SK-N-SH treated with all-trans-retinoic acid at 6 μM for 48 hours (cell line): Measurements from ENCODE around the gene INPP5E.

Source experiments
- ATAC-seq: fragments of 200-7000 bp; cut with Tn5 transposase; 3 replicates; pipeline ENCODE4 v1.9.1; 2020; ENCODE audit warnings: mild to moderate bottlenecking, moderate library complexity
- ARNTL ChIP-seq: fragments of 450-650 bp; formaldehyde crosslinking; IDR thresholded peaks from 2 replicates; pipeline ENCODE4 v1.5.0; 2020; ENCODE audit warnings: low read depth, mild to moderate bottlenecking, moderate library complexity, borderline replicate concordance
- CSDC2 ChIP-seq: fragments of 250-450 bp; sonication (Bioruptor Pico); IDR thresholded peaks from 2 replicates; pipeline ENCODE4 v1.5.0; 2020; ENCODE audit warnings: mild to moderate bottlenecking, moderate library complexity
- GLIS3 ChIP-seq: fragments of 250-450 bp; sonication (Bioruptor Pico); IDR thresholded peaks from 2 replicates; pipeline ENCODE4 v1.5.0; 2020; ENCODE audit warnings: mild to moderate bottlenecking, moderate library complexity
- ISL1 ChIP-seq: fragments of 250-450 bp; sonication (Bioruptor Pico); IDR thresholded peaks from 2 replicates; pipeline ENCODE4 v2.1.2; 2022; ENCODE audit warnings: mild to moderate bottlenecking, moderate library complexity
- OSR1 ChIP-seq: fragments of 250-450 bp; sonication (Bioruptor Pico); IDR thresholded peaks from 2 replicates; pipeline ENCODE4 v1.8.0; 2022; ENCODE audit warnings: moderate library complexity, mild to moderate bottlenecking, inconsistent platforms
- PPARA ChIP-seq: fragments of 250-450 bp; sonication (Bioruptor Pico); IDR thresholded peaks from 2 replicates; pipeline ENCODE4 v1.5.0; 2020; ENCODE audit warnings: mild to moderate bottlenecking, borderline replicate concordance
- SNAI2 ChIP-seq: fragments of 250-450 bp; sonication (Bioruptor Pico); IDR thresholded peaks from 2 replicates; pipeline ENCODE4 v1.5.0; 2020; ENCODE audit warnings: mild to moderate bottlenecking, moderate library complexity
- TCF4 ChIP-seq: fragments of 250-450 bp; sonication (Bioruptor Pico); IDR thresholded peaks from 2 replicates; pipeline ENCODE4 v1.8.0; 2021; ENCODE audit warnings: mild to moderate bottlenecking, moderate library complexity, borderline replicate concordance
- TOX ChIP-seq: fragments of 250-450 bp; sonication (Bioruptor Pico); IDR thresholded peaks from 2 replicates; pipeline ENCODE4 v1.8.0; 2021; ENCODE audit warnings: mild to moderate bottlenecking, moderate library complexity, borderline replicate concordance
- ZFP3 ChIP-seq: fragments of 250-450 bp; sonication (Bioruptor Pico); IDR thresholded peaks from 2 replicates; pipeline ENCODE4 v1.5.0; 2020; ENCODE audit warnings: mild to moderate bottlenecking, moderate library complexity
- ZNF8 ChIP-seq: fragments of 450-650 bp; formaldehyde crosslinking; IDR thresholded peaks from 2 replicates; pipeline ENCODE4 v1.5.0; 2020; ENCODE audit warnings: mild to moderate bottlenecking, moderate library complexity
- TF ChIP-seq, protein P1 (sequence below): fragments of 250-450 bp; sonication (Bioruptor Pico); IDR thresholded peaks from 2 replicates; pipeline ENCODE4 v1.5.0; 2020; ENCODE audit warnings: mild to moderate bottlenecking, moderate library complexity
- TF ChIP-seq, protein P2 (sequence below): fragments of 250-450 bp; sonication (Bioruptor Pico); IDR thresholded peaks from 2 replicates; pipeline ENCODE4 v1.5.1; 2021; ENCODE audit warnings: mild to moderate bottlenecking, moderate library complexity
- TF ChIP-seq, protein P3 (sequence below): fragments of 250-450 bp; sonication (Bioruptor Pico); IDR thresholded peaks from 2 replicates; pipeline ENCODE4 v1.5.1; 2020; ENCODE audit warnings: low read depth, mild to moderate bottlenecking, moderate library complexity
- TF ChIP-seq, protein P4 (sequence below): fragments of 250-450 bp; sonication (Bioruptor Pico); IDR thresholded peaks from 2 replicates; pipeline ENCODE4 v1.8.0; 2020; ENCODE audit warnings: mild to moderate bottlenecking, moderate library complexity, borderline replicate concordance

Gene INPP5E

DNA sequence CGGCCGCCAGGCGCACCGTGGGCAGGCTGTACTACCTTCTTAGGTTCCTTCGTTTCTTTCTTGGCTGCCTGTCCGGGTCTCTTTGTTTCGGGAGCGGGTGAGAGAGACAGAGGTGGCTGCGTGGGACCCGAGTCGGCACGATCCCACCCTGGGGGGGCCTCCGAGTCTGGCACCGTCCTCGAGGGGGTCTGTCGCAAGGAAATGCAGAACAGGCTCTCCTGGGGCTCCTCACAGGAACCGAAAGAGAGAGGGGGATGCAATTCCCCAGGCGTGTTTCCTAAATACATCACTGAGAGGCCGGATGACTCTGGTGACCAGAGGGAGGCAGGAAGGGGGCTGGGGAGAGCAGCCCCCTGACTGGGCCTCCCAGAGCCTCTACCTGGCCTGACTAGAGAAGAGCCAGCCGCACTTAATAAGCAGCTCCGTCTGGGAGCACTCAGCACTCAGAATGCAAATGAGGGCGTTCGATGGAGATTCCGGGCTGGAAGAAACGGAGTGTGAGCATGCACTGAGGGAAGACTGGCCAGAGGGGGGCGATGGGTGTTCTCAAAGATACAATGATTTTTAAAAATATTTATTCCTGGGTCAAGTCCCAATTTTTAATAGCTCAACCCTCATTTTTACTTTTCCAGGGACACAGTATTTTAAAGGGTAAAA, 11.7 kb upstream of the INPP5E start:
- TF ChIP-seq, protein P1, sequence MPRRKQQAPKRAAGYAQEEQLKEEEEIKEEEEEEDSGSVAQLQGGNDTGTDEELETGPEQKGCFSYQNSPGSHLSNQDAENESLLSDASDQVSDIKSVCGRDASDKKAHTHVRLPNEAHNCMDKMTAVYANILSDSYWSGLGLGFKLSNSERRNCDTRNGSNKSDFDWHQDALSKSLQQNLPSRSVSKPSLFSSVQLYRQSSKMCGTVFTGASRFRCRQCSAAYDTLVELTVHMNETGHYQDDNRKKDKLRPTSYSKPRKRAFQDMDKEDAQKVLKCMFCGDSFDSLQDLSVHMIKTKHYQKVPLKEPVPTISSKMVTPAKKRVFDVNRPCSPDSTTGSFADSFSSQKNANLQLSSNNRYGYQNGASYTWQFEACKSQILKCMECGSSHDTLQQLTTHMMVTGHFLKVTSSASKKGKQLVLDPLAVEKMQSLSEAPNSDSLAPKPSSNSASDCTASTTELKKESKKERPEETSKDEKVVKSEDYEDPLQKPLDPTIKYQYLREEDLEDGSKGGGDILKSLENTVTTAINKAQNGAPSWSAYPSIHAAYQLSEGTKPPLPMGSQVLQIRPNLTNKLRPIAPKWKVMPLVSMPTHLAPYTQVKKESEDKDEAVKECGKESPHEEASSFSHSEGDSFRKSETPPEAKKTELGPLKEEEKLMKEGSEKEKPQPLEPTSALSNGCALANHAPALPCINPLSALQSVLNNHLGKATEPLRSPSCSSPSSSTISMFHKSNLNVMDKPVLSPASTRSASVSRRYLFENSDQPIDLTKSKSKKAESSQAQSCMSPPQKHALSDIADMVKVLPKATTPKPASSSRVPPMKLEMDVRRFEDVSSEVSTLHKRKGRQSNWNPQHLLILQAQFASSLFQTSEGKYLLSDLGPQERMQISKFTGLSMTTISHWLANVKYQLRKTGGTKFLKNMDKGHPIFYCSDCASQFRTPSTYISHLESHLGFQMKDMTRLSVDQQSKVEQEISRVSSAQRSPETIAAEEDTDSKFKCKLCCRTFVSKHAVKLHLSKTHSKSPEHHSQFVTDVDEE (CRISPR knock-in tag): no peak
- ATAC-seq: no peak

DNA sequence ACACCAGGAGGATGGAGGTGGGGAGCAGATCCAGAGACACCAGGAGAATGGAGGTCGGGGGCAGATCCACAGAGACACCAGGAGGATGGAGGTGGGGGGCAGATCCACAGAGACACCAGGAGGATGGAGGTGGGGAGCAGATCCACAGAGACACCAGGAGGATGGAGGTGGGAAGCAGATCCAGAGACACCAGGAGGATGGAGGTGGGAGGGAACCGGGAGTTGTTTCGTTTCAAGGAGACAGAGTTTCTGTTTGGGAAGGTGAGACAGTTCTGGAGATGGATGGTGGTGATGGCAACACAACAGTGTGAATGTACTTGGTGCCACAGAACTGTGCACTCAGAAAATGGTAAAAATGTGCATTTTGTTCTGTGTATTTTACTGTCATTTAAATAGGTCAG, 9.0 kb upstream of the INPP5E start:
- TF ChIP-seq OSR1 (CRISPR knock-in tag) (no peak), PPARA (CRISPR knock-in tag) (no peak)

DNA sequence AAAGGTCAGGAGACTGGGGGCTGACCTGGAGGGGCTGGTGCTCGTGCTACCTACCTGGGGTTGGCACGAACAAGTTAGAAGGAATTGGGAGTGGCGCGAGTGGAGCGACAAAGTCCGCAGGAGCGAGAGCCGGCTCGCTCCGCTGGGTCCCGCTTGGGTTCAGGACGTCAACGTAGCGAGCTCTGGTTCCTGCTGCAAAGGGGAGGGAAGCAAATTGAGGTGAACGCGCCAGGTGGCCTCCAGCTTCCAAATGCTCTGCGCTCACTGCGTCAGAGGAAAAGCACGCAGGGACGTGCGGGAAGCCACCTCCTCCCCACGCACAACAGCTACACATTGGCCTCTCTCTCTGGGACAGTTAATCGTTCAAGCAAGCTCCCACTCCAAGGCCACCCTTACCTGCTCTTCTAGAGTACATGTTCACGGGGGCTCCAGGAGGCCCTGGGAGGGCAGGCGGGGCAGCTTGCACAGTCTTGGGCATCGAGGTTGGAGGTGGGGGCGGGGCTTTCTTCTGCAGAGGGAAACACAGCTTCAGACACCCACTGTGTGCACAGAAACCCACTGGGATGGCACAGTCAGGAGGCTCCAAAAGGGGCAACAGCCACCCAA, 7.6 kb upstream of the INPP5E start:
- TF ChIP-seq ZNF8 (CRISPR knock-in tag): no peak
- TF ChIP-seq CSDC2 (CRISPR knock-in tag): no peak
- no peak for ATAC-seq

More for the DNA sequence above, 9.0 kb upstream of the INPP5E start:
- ATAC-seq: no peak

DNA sequence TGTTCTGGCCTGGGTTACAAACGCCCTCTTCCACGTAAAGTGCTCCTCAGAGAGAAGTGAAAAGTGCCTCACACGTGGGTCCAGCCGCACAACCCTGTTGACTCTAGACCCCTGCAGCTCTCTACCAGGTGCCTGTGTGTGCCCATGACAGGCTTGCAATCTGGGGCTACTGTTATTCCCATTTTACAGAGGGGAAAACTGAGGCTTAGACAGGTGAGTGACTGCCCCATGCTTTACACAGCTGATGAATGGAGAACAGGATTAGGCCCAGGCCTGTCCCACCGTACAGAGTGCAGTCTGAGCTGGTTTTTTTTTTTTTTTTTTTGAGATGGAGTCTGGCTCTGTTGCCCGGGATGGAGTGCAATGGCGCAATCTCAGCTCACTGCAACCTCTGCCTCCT, 6.2 kb upstream of the INPP5E start:
- ATAC-seq: no peak
- no peak for TF ChIP-seq ARNTL (CRISPR knock-in tag)

DNA sequence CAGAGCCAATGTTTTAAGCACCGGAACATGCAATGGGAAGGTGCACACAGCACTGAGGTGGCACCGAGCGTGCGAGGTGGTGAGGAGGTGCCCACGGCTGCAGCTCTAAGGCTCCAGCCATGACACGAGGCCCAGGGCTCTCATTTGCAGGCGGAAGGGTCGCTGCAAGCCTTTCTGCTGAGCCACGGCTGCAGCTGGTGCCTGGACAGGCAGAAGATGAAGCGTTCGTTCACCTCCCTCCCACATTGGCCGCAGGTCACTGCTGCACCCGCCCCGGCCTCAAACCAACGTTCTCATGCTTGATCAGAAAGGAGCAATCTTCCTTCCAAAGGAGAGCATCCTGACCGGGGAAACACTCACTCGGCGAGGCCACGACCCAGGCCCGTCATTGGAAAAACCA, 4.5 kb upstream of the INPP5E start:
- ATAC-seq: no peak
- TF ChIP-seq, protein P2, sequence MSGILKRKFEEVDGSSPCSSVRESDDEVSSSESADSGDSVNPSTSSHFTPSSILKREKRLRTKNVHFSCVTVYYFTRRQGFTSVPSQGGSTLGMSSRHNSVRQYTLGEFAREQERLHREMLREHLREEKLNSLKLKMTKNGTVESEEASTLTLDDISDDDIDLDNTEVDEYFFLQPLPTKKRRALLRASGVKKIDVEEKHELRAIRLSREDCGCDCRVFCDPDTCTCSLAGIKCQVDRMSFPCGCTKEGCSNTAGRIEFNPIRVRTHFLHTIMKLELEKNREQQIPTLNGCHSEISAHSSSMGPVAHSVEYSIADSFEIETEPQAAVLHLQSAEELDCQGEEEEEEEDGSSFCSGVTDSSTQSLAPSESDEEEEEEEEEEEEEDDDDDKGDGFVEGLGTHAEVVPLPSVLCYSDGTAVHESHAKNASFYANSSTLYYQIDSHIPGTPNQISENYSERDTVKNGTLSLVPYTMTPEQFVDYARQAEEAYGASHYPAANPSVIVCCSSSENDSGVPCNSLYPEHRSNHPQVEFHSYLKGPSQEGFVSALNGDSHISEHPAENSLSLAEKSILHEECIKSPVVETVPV (CRISPR knock-in tag): no peak
- TF ChIP-seq ZFP3 (no peak), SNAI2 (CRISPR knock-in tag) (no peak), OSR1 (CRISPR knock-in tag) (no peak), TCF4 (no peak), GLIS3 (CRISPR knock-in tag) (no peak), ISL1 (no peak), CSDC2 (CRISPR knock-in tag) (no peak), TOX (CRISPR knock-in tag) (no peak)
- TF ChIP-seq, protein P3, sequence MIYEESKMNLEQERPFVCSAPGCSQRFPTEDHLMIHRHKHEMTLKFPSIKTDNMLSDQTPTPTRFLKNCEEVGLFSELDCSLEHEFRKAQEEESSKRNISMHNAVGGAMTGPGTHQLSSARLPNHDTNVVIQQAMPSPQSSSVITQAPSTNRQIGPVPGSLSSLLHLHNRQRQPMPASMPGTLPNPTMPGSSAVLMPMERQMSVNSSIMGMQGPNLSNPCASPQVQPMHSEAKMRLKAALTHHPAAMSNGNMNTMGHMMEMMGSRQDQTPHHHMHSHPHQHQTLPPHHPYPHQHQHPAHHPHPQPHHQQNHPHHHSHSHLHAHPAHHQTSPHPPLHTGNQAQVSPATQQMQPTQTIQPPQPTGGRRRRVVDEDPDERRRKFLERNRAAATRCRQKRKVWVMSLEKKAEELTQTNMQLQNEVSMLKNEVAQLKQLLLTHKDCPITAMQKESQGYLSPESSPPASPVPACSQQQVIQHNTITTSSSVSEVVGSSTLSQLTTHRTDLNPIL (CRISPR knock-in tag): no peak
- TF ChIP-seq, protein P1 (CRISPR knock-in tag): no peak

DNA sequence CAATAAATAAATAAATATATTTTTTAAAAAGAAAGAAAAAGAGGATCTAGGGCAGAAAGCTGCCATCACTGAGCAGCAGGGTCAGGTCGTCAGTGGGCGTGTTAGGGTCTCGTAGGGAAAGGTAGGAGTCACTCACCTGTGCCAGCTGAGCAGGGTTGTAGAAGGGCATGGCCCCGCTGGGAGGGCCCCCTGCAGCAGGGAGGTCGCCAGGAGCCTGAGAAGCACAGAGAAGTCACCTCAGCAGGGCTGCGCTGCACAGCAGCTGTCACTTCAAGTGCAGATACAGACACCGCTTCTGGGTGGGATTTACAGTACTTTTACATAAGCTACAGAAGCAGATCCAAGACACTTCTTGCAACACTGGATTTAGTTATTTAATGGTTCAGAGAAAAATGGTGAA, 4.0 kb upstream of the INPP5E start:
- ATAC-seq: no peak
- TF ChIP-seq, protein P1 (CRISPR knock-in tag): no peak
- TF ChIP-seq ZNF8 (CRISPR knock-in tag) (no peak), TCF4 (no peak), OSR1 (CRISPR knock-in tag) (no peak), ARNTL (CRISPR knock-in tag) (no peak), TOX (CRISPR knock-in tag) (no peak), SNAI2 (CRISPR knock-in tag) (no peak), ZFP3 (no peak)
- TF ChIP-seq, protein P3 (CRISPR knock-in tag): no peak
- TF ChIP-seq, protein P4, sequence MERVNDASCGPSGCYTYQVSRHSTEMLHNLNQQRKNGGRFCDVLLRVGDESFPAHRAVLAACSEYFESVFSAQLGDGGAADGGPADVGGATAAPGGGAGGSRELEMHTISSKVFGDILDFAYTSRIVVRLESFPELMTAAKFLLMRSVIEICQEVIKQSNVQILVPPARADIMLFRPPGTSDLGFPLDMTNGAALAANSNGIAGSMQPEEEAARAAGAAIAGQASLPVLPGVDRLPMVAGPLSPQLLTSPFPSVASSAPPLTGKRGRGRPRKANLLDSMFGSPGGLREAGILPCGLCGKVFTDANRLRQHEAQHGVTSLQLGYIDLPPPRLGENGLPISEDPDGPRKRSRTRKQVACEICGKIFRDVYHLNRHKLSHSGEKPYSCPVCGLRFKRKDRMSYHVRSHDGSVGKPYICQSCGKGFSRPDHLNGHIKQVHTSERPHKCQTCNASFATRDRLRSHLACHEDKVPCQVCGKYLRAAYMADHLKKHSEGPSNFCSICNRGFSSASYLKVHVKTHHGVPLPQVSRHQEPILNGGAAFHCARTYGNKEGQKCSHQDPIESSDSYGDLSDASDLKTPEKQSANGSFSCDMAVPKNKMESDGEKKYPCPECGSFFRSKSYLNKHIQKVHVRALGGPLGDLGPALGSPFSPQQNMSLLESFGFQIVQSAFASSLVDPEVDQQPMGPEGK (CRISPR knock-in tag): no peak
